Neutrophil (primary cell): ENCODE data around the gene PI4K2A.
A peak's percentile ranks its signal among the peaks of the same experiment; 100 is the strongest.

ENCODE experiments used
- H3K27ac ChIP-seq: fragments of 200-600 bp; sonication (generic); 2 replicates; pipeline ENCODE4 v1.5.1; 2016; ENCODE audit warnings: mild to moderate bottlenecking, moderate library complexity
- H3K27me3 ChIP-seq: fragments of 200-600 bp; sonication (generic); 2 replicates; pipeline ENCODE4 v1.6.0; 2016; ENCODE audit warnings: mild to moderate bottlenecking
- H3K36me3 ChIP-seq: fragments of 200-600 bp; sonication (generic); 2 replicates; pipeline ENCODE4 v1.5.1; 2017
- H3K4me1 ChIP-seq, 2 experiments: fragments of 200-600 bp in 1 of 2; sonication (generic) in 1 of 2; 1 replicate in 1 of 2; 2 replicates in 1 of 2; pipeline versions ENCODE4 v1.5.1 to v1.6.1; 2013 to 2016; ENCODE audit warnings: low read depth in 1 of 2, low read length in 1 of 2, mild to moderate bottlenecking in 1 of 2, moderate library complexity in 1 of 2; ENCODE audit not compliant: control insufficient read depth in 1 of 2, insufficient read depth in 1 of 2
- H3K4me3 ChIP-seq, 2 experiments: fragments of 200-600 bp in 1 of 2; sonication (generic) in 1 of 2; 1 replicate in 1 of 2; 2 replicates in 1 of 2; pipeline ENCODE4 v1.5.1; 2013 to 2016; ENCODE audit warnings: low read depth in 1 of 2, low read length in 1 of 2, mild to moderate bottlenecking in 1 of 2, moderate library complexity in 1 of 2
- H3K9me3 ChIP-seq: fragments of 200-600 bp; sonication (generic); 2 replicates; pipeline ENCODE4 v1.5.1; 2016
- TF ChIP-seq, protein P1 (sequence below): fragments of 200-600 bp; sonication (generic); IDR thresholded peaks from 2 replicates; pipeline ENCODE4 v1.5.1; 2016; ENCODE audit warnings: antibody characterized with exemption

Gene PI4K2A

DNA sequence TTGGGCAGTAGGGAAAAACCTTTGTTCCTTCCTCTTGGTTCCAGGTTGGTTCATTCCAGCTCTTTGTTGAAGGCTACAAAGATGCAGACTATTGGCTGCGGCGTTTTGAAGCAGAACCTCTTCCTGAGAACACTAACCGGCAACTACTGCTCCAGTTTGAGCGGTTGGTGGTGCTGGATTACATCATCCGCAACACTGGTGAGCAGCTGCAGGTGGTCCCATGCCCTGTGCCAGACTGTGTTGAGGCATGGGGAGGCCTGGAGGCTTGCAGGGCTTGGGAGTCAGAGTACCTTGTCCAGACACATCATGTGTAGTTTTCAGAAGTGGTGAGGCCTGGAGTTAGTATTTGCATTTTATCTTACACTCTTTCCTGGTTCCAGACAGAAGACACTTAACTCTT, 16.3 kb downstream of the PI4K2A start:
- no peaks in the 10 kb centered on the region for H3K27me3 ChIP-seq
- no peaks in the 10 kb centered on the region for H3K36me3 ChIP-seq
- TF ChIP-seq, protein P1, sequence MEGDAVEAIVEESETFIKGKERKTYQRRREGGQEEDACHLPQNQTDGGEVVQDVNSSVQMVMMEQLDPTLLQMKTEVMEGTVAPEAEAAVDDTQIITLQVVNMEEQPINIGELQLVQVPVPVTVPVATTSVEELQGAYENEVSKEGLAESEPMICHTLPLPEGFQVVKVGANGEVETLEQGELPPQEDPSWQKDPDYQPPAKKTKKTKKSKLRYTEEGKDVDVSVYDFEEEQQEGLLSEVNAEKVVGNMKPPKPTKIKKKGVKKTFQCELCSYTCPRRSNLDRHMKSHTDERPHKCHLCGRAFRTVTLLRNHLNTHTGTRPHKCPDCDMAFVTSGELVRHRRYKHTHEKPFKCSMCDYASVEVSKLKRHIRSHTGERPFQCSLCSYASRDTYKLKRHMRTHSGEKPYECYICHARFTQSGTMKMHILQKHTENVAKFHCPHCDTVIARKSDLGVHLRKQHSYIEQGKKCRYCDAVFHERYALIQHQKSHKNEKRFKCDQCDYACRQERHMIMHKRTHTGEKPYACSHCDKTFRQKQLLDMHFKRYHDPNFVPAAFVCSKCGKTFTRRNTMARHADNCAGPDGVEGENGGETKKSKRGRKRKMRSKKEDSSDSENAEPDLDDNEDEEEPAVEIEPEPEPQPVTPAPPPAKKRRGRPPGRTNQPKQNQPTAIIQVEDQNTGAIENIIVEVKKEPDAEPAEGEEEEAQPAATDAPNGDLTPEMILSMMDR = no peak
- no peaks in the 10 kb centered on the region for H3K9me3 ChIP-seq
- peaks cover 4 to 6% of the 10 kb centered on the region in 2 experiments for H3K4me1 ChIP-seq
- peak overlapping the region; percentile 1 for H3K27ac ChIP-seq
- H3K4me3 ChIP-seq = no peak overlapping the region

DNA sequence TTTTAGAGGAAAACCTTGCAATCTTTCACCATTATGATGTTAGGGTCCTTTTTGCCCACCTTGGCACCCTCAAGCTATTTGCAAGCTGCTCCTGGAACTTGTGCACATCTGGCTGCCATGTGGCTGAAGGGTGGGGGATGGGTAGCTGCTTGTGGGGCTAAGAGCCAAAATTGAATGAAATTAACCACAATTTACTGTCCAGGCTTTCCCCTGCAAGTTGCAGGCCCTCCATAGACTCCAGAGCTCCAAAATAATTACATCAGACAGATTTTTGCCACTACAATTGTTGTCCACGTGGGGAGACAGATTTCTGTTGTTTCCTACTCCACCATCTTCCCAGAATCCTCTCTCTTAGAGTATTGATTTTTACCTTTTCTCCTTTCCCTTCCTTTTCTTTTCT, 19.1 kb downstream of the PI4K2A start:
- no peaks in the 10 kb centered on the region for H3K27me3 ChIP-seq
- H3K27ac ChIP-seq = no peak overlapping the region
- no peaks in the 10 kb centered on the region for H3K9me3 ChIP-seq
- no peaks in the 10 kb centered on the region for H3K36me3 ChIP-seq
- TF ChIP-seq, protein P1 = no peak
- H3K4me1 ChIP-seq = peaks cover 4 to 6% of the 10 kb centered on the region in 2 experiments
- H3K4me3 ChIP-seq = no peak overlapping the region

GRCh38 chr10:97664282-97664850, 23.9 kb downstream of the PI4K2A start:
- H3K4me1 ChIP-seq = no peaks in the 10 kb centered on the region
- H3K27ac ChIP-seq = no peak overlapping the region
- no peaks in the 10 kb centered on the region for H3K36me3 ChIP-seq
- H3K9me3 ChIP-seq = no peaks in the 10 kb centered on the region
- H3K4me3 ChIP-seq = no peak overlapping the region
- TF ChIP-seq, protein P1 = no peak
- no peaks in the 10 kb centered on the region for H3K27me3 ChIP-seq

GRCh38 chr10:97666992-97667391, 26.5 kb downstream of the PI4K2A start:
- TF ChIP-seq, protein P1 = no peak
- Histone ChIP-seq H3K36me3 (no peaks in the 10 kb centered on the region), H3K4me1 (no peaks in the 10 kb centered on the region), H3K27me3 (no peaks in the 10 kb centered on the region), H3K9me3 (no peaks in the 10 kb centered on the region), H3K4me3 (no peak overlapping the region), H3K27ac (no peak overlapping the region)

DNA sequence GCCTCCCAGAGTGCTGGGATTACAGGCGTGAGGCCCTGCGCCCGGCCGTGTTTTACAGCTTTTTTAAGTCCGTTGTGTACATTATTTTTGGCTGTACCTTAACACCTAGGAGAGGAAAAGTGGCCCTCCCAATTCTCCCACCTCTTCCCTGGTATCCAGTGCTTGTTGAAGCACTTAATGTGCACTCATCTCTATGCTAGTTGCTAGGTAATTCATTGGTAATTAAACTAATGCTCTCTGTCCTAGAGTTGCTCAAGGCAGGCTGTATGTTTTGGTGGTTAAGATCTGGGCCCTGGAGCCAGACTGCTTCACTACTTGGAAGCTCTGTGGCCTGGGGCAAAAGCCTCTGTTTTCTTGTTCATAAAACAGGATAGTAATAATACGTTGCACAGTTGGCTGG, 27.0 kb downstream of the PI4K2A start:
- H3K27ac ChIP-seq = no peak overlapping the region
- H3K4me1 ChIP-seq = no peaks in the 10 kb centered on the region
- H3K27me3 ChIP-seq = no peaks in the 10 kb centered on the region
- H3K9me3 ChIP-seq = no peaks in the 10 kb centered on the region
- no peaks in the 10 kb centered on the region for H3K36me3 ChIP-seq
- H3K4me3 ChIP-seq = no peak overlapping the region
- TF ChIP-seq, protein P1 = no peak

DNA sequence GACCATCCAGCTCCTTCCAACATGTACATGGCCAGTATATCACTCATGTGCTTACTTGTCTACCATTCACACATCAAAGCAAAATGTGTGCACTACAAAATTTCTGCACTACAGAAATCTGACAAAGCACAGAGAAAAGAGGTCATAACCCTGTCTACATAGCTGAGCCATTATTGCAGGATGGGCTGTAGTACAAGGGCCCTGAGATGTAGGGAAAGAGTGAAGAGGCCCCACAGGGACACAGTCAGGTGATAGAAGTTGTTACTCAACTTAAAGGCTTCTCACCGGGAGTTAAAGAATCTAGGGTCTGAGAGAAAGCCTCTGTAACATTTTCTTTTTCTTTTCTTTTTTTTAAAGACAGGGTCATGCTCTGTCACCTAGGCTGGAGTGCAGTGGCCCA, 29.1 kb downstream of the PI4K2A start:
- H3K27me3 ChIP-seq = no peaks in the 10 kb centered on the region
- H3K4me3 ChIP-seq = no peak overlapping the region
- H3K27ac ChIP-seq = no peak overlapping the region
- H3K36me3 ChIP-seq = no peaks in the 10 kb centered on the region
- TF ChIP-seq, protein P1 = no peak
- no peaks in the 10 kb centered on the region for H3K4me1 ChIP-seq
- H3K9me3 ChIP-seq = no peaks in the 10 kb centered on the region
